ENCODE data around the gene LPP. TPM values are rescaled to one million over a fixed set of nuclear protein-coding genes. Genes with fewer than 3 reads are reported as not detected.

Gene LPP
- total RNA-seq, 2 donors from 2014 or later = 170 to 246 TPM

DNA sequence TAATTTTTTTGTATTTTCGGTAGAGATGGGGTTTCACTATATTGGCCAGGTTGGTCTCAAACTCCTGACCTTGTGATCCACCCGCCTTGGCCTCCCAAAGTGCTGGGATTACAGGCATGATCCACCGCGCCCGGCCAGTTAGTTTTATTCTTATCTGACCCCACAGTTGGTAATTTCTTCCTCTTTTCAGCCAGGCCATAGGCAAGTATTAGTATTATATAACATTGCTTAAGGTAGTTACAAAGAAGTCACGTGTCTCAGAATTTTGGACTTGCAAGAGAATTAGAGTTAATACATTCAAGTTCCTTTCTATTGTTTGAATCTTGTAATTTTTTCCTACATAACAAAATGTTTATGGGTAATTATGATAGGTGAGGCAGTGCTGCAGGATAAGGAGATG lies 334.8 kb downstream of the LPP start:
- Histone ChIP-seq H3K27ac (no peak overlapping the region), H3K36me3 (no peaks in the 10 kb centered on the region), H3K27me3 (no peaks in the 10 kb centered on the region), H3K4me1 (no peaks in the 10 kb centered on the region), H3K4me3 (no peak overlapping the region), H3K9ac (ENCODE audit: low read depth in 2 of 2, low read length in 2 of 2) (no peak overlapping the region), H3K9me3 (no peaks in the 10 kb centered on the region)
- intact Hi-C loops (cut with DNase I) = no loop called here
- no peak for TF ChIP-seq CTCF (IDR thresholded peaks at IDR 0.05)
- no peak for DNase-seq

- no peak for TF ChIP-seq CTCF (IDR thresholded peaks at IDR 0.05)
- intact Hi-C loops (cut with DNase I) = no loop called here
- H3K27ac ChIP-seq = no peak overlapping the region
Measured at GRCh38 chr3:188489639-188490405, 335.9 kb downstream of the LPP start.

GRCh38 chr3:188490416-188490815 lies 336.5 kb downstream of the LPP start:
- DNase-seq = no peak
- Histone ChIP-seq H3K36me3 (no peaks in the 10 kb centered on the region), H3K27me3 (no peaks in the 10 kb centered on the region), H3K9me3 (no peaks in the 10 kb centered on the region), H3K4me1 (no peaks in the 10 kb centered on the region), H3K4me3 (no peak overlapping the region), H3K9ac (ENCODE audit: low read depth in 2 of 2, low read length in 2 of 2) (no peak overlapping the region), H3K27ac (no peak overlapping the region)
- no peak for TF ChIP-seq CTCF (IDR thresholded peaks at IDR 0.05)
- intact Hi-C loops (cut with DNase I) = no loop called here

More at GRCh38 chr3:188489639-188490405, 335.9 kb downstream of the LPP start:
- H3K4me3 ChIP-seq = no peak overlapping the region
- H3K4me1 ChIP-seq = no peaks in the 10 kb centered on the region
- no peaks in the 10 kb centered on the region for H3K27me3 ChIP-seq
- DNase-seq = no peak
- H3K36me3 ChIP-seq = no peaks in the 10 kb centered on the region
- H3K9ac ChIP-seq (ENCODE audit: low read depth in 2 of 2, low read length in 2 of 2) = no peak overlapping the region
- H3K9me3 ChIP-seq = no peaks in the 10 kb centered on the region

- DNase-seq = no peak
- Histone ChIP-seq H3K4me1 (no peaks in the 10 kb centered on the region), H3K27me3 (no peaks in the 10 kb centered on the region), H3K27ac (no peak overlapping the region), H3K4me3 (no peak overlapping the region), H3K9me3 (no peaks in the 10 kb centered on the region), H3K9ac (ENCODE audit: low read depth in 2 of 2, low read length in 2 of 2) (no peak overlapping the region), H3K36me3 (no peaks in the 10 kb centered on the region)
- no peak for TF ChIP-seq CTCF (IDR thresholded peaks at IDR 0.05)
- intact Hi-C loops (cut with DNase I) = no loop called here
Measured at GRCh38 chr3:188491276-188491687, 337.3 kb downstream of the LPP start.

GRCh38 chr3:188496390-188496789 lies 342.4 kb downstream of the LPP start:
- H3K9me3 ChIP-seq = no peaks in the 10 kb centered on the region
- intact Hi-C loops (cut with DNase I) = no loop called here
- no peak overlapping the region for H3K9ac ChIP-seq (ENCODE audit: low read depth in 2 of 2, low read length in 2 of 2)
- H3K4me1 ChIP-seq = no peaks in the 10 kb centered on the region
- no peak overlapping the region for H3K27ac ChIP-seq
- H3K4me3 ChIP-seq = no peak overlapping the region
- no peaks in the 10 kb centered on the region for H3K36me3 ChIP-seq
- no peak for TF ChIP-seq CTCF (IDR thresholded peaks at IDR 0.05)
- H3K27me3 ChIP-seq = no peaks in the 10 kb centered on the region
- no peak for DNase-seq

Data from colonic mucosa (tissue), 4 donors.